NT2/D1 (cell line): Measurements from ENCODE around the gene FAM241A.

ENCODE experiments used
- DNase-seq: peaks from one replicate; pipeline ENCODE4 v3.0.0-alpha.2; 2011; ENCODE audit warnings: low read depth, low spot score
- H3K27me3 ChIP-seq: 2 replicates; pipeline ENCODE4 v1.6.0; 2011; ENCODE audit warnings: mild to moderate bottlenecking; ENCODE audit not compliant: insufficient read length, insufficient read depth
- H3K36me3 ChIP-seq: 2 replicates; pipeline ENCODE4 v1.6.1; 2011; ENCODE audit warnings: mild to moderate bottlenecking, low read length, mixed read lengths; ENCODE audit not compliant: insufficient read depth, insufficient read length
- H3K4me1 ChIP-seq: 2 replicates; pipeline ENCODE4 v1.5.1; 2011; ENCODE audit not compliant: insufficient read depth, insufficient read length
- H3K4me3 ChIP-seq: 2 replicates; pipeline ENCODE4 v1.5.1; 2011; ENCODE audit warnings: low read depth; ENCODE audit not compliant: insufficient read length
- H3K9ac ChIP-seq: 2 replicates; pipeline ENCODE4 v1.6.0; 2011; ENCODE audit warnings: low read depth; ENCODE audit not compliant: insufficient read length
- H3K9me3 ChIP-seq: 2 replicates; pipeline ENCODE4 v1.5.1; 2011; ENCODE audit warnings: mild to moderate bottlenecking, low read length; ENCODE audit not compliant: insufficient read depth
- SUZ12 ChIP-seq: IDR thresholded peaks from 2 replicates; pipeline ENCODE4 v1.6.1; 2011; ENCODE audit not compliant: insufficient read length, insufficient read depth; ENCODE audit errors: extremely low read depth
- YY1 ChIP-seq: IDR thresholded peaks from 2 replicates; pipeline ENCODE4 v1.6.1; 2011; ENCODE audit not compliant: insufficient read length, insufficient read depth
- ZNF274 ChIP-seq: IDR thresholded peaks from 2 replicates; pipeline ENCODE4 v1.6.1; 2011; ENCODE audit warnings: mild to moderate bottlenecking, low read depth, low read length

Gene FAM241A

DNA sequence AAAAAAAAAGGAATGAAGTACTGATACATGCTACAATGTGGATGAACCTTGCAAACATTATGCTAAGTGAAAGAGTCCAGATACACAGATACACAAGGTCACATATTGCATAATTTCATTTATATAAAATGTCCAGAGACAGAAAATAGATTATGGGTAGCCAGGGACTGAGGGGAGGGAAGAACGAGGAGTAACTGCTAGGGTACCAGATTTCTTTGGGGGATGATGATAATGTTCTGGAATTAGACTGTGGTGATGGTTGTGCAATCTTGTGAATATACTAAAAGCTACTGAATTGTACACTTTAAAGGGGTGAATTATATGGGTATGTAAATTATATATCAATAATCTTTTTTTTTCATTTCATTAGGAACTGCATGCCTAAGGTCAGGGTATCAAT lies 65.5 kb downstream of the FAM241A start:
- Histone ChIP-seq H3K9me3 (peaks cover 7% of the 10 kb centered on the region; the same call in 1 of the 2 replicates), H3K4me3 (no peak overlapping the region), H3K36me3 (no peaks in the 10 kb centered on the region), H3K4me1 (no peaks in the 10 kb centered on the region), H3K9ac (no peak overlapping the region), H3K27me3 (no peaks in the 10 kb centered on the region)
- TF ChIP-seq YY1: no peak
- TF ChIP-seq ZNF274: no peak
- TF ChIP-seq SUZ12: no peak
- no peak for DNase-seq

DNA sequence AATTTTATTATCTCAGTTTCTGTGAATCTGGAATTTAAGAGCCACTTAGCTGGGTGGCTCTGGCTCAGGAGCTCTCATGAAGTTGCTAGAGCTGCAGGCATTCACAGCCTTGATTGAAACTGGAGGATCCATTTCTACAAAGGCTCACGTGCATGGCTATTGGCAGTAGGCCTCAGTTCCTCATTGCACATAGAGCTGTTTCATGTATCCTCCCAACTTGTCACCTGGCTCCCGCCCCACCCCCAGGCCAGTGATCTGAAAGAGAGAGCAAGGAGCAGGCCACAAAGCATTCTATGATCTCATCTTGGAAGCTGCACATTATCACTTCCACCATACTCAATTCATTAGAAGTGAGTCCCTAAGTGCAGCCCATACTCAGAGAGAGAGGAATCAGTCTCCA lies 67.8 kb downstream of the FAM241A start:
- DNase-seq: no peak
- TF ChIP-seq YY1: no peak
- TF ChIP-seq ZNF274: no peak
- no peak for TF ChIP-seq SUZ12
- no peak overlapping the region for H3K9ac ChIP-seq
- H3K27me3 ChIP-seq: no peaks in the 10 kb centered on the region
- H3K4me3 ChIP-seq: no peak overlapping the region
- H3K9me3 ChIP-seq: peaks cover 7% of the 10 kb centered on the region; the same call in 1 of the 2 replicates
- no peaks in the 10 kb centered on the region for H3K4me1 ChIP-seq
- H3K36me3 ChIP-seq: no peaks in the 10 kb centered on the region

- no peak for TF ChIP-seq SUZ12
- TF ChIP-seq ZNF274: no peak
- TF ChIP-seq YY1: no peak
- no peak overlapping the region for H3K9ac ChIP-seq
Measured at GRCh38 chr4:112213856-112214255, 68.6 kb downstream of the FAM241A start.

GRCh38 chr4:112214390-112215264 lies 69.4 kb downstream of the FAM241A start:
- no peaks in the 10 kb centered on the region for H3K4me1 ChIP-seq
- H3K27me3 ChIP-seq: no peaks in the 10 kb centered on the region
- H3K36me3 ChIP-seq: no peaks in the 10 kb centered on the region
- no peak overlapping the region for H3K4me3 ChIP-seq
- H3K9ac ChIP-seq: no peak overlapping the region
- TF ChIP-seq SUZ12 (no peak), YY1 (no peak), ZNF274 (no peak)
- H3K9me3 ChIP-seq: peaks cover 7% of the 10 kb centered on the region; the same call in 1 of the 2 replicates
- no peak for DNase-seq

More at GRCh38 chr4:112213856-112214255, 68.6 kb downstream of the FAM241A start:
- no peaks in the 10 kb centered on the region for H3K36me3 ChIP-seq
- H3K9me3 ChIP-seq: peaks cover 7% of the 10 kb centered on the region; the same call in 1 of the 2 replicates
- DNase-seq: no peak
- no peaks in the 10 kb centered on the region for H3K4me1 ChIP-seq
- no peak overlapping the region for H3K4me3 ChIP-seq
- no peaks in the 10 kb centered on the region for H3K27me3 ChIP-seq

DNA sequence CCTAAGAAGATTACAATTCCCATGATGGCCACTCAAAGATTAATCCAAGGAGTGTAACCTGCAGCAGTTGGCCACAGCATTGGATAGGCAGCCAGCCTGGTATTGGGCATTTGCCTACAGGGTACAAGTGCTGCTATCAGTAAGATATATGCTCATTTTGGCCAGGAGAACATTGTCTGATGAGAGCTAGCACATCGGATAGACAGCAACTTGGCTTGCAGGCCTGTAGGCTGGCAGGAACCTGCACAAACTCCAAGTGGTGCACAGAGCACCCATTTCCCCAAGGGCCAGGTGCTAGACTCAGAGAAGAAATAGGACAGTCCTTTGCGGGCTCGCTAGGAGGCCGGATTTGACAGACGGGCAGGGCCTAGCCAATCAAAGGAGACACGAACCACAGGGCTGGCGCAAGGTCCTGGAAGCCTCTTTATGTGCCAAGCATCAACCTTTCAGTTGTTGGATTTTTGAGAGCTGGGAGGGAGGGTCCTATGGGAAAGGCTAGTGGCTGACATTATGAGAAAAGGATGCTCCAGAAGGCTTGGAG lies 74.6 kb downstream of the FAM241A start:
- H3K9ac ChIP-seq: no peak overlapping the region
- DNase-seq: no peak
- no peak for TF ChIP-seq YY1
- no peak for TF ChIP-seq ZNF274
- TF ChIP-seq SUZ12: no peak
- H3K27me3 ChIP-seq: no peaks in the 10 kb centered on the region
- H3K4me3 ChIP-seq: no peak overlapping the region
- H3K36me3 ChIP-seq: no peaks in the 10 kb centered on the region
- no peaks in the 10 kb centered on the region for H3K4me1 ChIP-seq
- H3K9me3 ChIP-seq: peaks cover 16% of the 10 kb centered on the region; the same call in 1 of the 2 replicates

GRCh38 chr4:112222219-112222955 lies 77.1 kb downstream of the FAM241A start:
- Histone ChIP-seq H3K4me3 (no peak overlapping the region), H3K36me3 (no peaks in the 10 kb centered on the region), H3K9ac (no peak overlapping the region), H3K27me3 (no peaks in the 10 kb centered on the region), H3K4me1 (no peaks in the 10 kb centered on the region), H3K9me3 (peaks cover 16% of the 10 kb centered on the region; the same call in 1 of the 2 replicates)
- TF ChIP-seq ZNF274: no peak
- TF ChIP-seq YY1: no peak
- TF ChIP-seq SUZ12: no peak
- no peak for DNase-seq

- TF ChIP-seq ZNF274 (no peak), SUZ12 (no peak), YY1 (no peak)
- no peaks in the 10 kb centered on the region for H3K4me1 ChIP-seq
- no peaks in the 10 kb centered on the region for H3K27me3 ChIP-seq
- DNase-seq: no peak
- peaks cover 16% of the 10 kb centered on the region; the same call in 1 of the 2 replicates for H3K9me3 ChIP-seq
- no peaks in the 10 kb centered on the region for H3K36me3 ChIP-seq
- H3K4me3 ChIP-seq: no peak overlapping the region
- no peak overlapping the region for H3K9ac ChIP-seq
Measured at GRCh38 chr4:112225157-112225556, 79.9 kb downstream of the FAM241A start.
